RWPE1 (cell line): Measurements from ENCODE around the gene CDH12.

Source experiments
- CTCF ChIA-PET: fragments of 350-600 bp; sonication (Branson Sonifier 250); formaldehyde crosslinking; extraction: SDS; loops from one replicate; lab custom pipeline; 2021; lab: Yijun Ruan, JAX
- POLR2A ChIA-PET: fragments of 400-600 bp; formaldehyde crosslinking; extraction: SDS; loops from one replicate; lab custom pipeline; 2020; ENCODE audit warnings: antibody characterized with exemption; ENCODE audit not compliant: low non-redundant PET; lab: Yijun Ruan, JAX
- DNase-seq: peaks from one replicate; pipeline ENCODE4 v3.0.0; 2012; ENCODE audit warnings: low spot score
- H3K27ac ChIP-seq: fragments of 450-650 bp; 2 replicates; pipeline ENCODE4 v1.5.1; 2017
- TF ChIP-seq, protein P1 (sequence below): fragments of 450-650 bp; conservative IDR thresholded peaks from 2 replicates; pipeline ENCODE4 v1.5.1; 2017; ENCODE audit warnings: low read depth, mild to moderate bottlenecking

The CDH12 gene

DNA sequence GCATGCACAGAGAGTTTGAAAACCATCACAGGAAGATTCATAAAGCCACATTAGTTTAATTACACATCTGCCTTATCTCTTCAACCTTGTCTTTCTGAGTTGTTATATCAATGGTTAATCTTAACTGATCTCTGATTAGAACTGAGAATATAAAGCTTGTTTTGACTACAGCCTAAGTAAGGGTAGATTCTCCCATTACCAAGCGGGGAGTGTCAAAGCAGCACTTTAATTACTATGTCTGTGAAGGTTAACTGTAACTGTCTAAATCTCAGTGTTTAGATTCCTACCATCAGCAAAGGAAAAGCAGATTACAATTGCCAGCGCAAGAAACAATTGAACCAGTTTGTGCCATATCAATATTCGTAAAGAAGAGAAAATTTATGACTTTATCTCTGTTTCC lies 348.7 kb downstream of the CDH12 start:
- no peak overlapping the region for H3K27ac ChIP-seq
- POLR2A ChIA-PET: no interaction called here
- TF ChIP-seq, protein P1, sequence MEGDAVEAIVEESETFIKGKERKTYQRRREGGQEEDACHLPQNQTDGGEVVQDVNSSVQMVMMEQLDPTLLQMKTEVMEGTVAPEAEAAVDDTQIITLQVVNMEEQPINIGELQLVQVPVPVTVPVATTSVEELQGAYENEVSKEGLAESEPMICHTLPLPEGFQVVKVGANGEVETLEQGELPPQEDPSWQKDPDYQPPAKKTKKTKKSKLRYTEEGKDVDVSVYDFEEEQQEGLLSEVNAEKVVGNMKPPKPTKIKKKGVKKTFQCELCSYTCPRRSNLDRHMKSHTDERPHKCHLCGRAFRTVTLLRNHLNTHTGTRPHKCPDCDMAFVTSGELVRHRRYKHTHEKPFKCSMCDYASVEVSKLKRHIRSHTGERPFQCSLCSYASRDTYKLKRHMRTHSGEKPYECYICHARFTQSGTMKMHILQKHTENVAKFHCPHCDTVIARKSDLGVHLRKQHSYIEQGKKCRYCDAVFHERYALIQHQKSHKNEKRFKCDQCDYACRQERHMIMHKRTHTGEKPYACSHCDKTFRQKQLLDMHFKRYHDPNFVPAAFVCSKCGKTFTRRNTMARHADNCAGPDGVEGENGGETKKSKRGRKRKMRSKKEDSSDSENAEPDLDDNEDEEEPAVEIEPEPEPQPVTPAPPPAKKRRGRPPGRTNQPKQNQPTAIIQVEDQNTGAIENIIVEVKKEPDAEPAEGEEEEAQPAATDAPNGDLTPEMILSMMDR: no peak
- DNase-seq: no peak
- CTCF ChIA-PET: no interaction called here

GRCh38 chr5:22500556-22500955 lies 352.6 kb downstream of the CDH12 start:
- no peak overlapping the region for H3K27ac ChIP-seq
- ChIA-PET CTCF (interaction anchor here (0.6 kb wide), 1 partner anchor 93 kb away, joined by 3 read pairs; no protein-coding TSS in a partner anchor), POLR2A (no interaction called here)
- TF ChIP-seq, protein P1: no peak
- DNase-seq: no peak

GRCh38 chr5:22496666-22497065 lies 356.5 kb downstream of the CDH12 start:
- POLR2A ChIA-PET: no interaction called here
- TF ChIP-seq, protein P1: no peak
- CTCF ChIA-PET: no interaction called here

GRCh38 chr5:22495016-22495720 lies 358.0 kb downstream of the CDH12 start:
- no peak for DNase-seq
- CTCF ChIA-PET: interaction anchor here (0.7 kb wide), 1 partner anchor 838 kb away, joined by 3 read pairs; no protein-coding TSS in a partner anchor
- no peak overlapping the region for H3K27ac ChIP-seq
- POLR2A ChIA-PET: no interaction called here
- TF ChIP-seq, protein P1: no peak

More at GRCh38 chr5:22496666-22497065, 356.5 kb downstream of the CDH12 start:
- DNase-seq: peak; percentile 25
- H3K27ac ChIP-seq: no peak overlapping the region

GRCh38 chr5:22488427-22488826 lies 364.7 kb downstream of the CDH12 start:
- ChIA-PET POLR2A (no interaction called here), CTCF (no interaction called here)
- no peak overlapping the region for H3K27ac ChIP-seq
- TF ChIP-seq, protein P1: no peak
- DNase-seq: no peak

DNA sequence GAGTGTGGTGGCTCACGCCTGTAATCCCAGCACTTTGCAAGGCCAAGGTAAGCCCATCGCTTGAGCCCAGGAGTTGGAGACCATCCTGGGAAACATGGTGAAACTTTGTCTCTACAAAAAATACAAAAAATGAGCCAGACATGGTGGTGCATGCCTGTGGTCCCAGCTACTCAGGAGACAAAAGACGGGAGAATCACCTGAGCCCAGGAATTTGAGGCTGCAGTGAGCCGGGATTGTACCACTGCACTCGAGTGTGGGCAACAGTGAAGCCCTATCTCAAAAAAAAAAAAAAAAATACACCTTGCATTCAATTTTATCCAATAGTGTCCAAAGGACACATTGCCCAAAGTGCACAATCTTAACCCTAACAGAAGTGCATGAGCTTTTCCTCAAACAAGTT lies 372.8 kb downstream of the CDH12 start:
- H3K27ac ChIP-seq: no peak overlapping the region
- TF ChIP-seq, protein P1: no peak
- ChIA-PET POLR2A (no interaction called here), CTCF (no interaction called here)
- DNase-seq: no peak
